Omental fat pad (tissue), 4 donors: ENCODE data around the gene TUBB3. TPM values are rescaled to one million over a fixed set of nuclear protein-coding genes. Genes with fewer than 3 reads are reported as not detected.
"Not testable (repeated sequence)": the region's sequence is repeated elsewhere in the genome, so short reads cannot be mapped to it uniquely, and the experiment has no call there.

Experiments used
- ATAC-seq: fragments of 150-250 bp; one replicate; pipeline ENCODE4 v1.9.1; 2016; ENCODE audit warnings: mild to moderate bottlenecking, moderate library complexity; ENCODE audit not compliant: low FRiP score
- DNase-seq: peaks from one replicate; pipeline ENCODE4 v3.0.0-alpha.2; 2019; ENCODE audit warnings: low spot score
- total RNA-seq, 4 donors: library from RNA; depleted of rRNA; stranded (reverse); fragments of >200 nt; gene quantifications; one replicate each; pipeline ENCODE4 v1.1.0, GENCODE V29; 2016
- TF ChIP-seq, protein P1 (sequence below), 3 donors: fragments of 450-650 bp; IDR thresholded peaks; one replicate each; pipeline ENCODE4 v1.5.1; 2016 to 2017; ENCODE audit warnings: antibody characterized with exemption in 3 of 3, mild to moderate bottlenecking in 3 of 3, moderate library complexity in 2 of 3

Gene TUBB3
- total RNA-seq, 4 donors from 2014 or later, result 2.8 to 34.9 (median 10.5) TPM

DNA sequence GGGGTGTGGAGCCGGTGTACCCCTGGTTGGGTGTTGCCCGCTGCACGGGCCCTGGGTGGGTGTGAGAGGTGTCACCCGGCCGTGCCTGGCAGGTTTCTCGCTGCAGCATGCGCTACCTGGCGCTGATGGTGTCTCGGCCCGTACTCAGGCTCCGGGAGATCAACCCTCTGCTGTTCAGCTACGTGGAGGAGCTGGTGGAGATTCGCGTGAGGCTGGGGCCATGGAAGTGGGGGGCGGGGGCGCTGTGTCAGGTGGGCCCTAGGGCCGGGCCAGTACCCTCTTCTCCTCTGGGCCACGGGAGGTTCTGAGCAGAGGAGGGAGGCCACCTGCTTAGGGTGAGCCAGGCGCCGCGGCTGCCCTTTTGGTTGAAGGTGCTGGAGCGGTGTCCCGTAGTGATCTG is 38.8 kb downstream of the TUBB3 start:
- no peak for ATAC-seq
- no peak for DNase-seq
- TF ChIP-seq, protein P1, sequence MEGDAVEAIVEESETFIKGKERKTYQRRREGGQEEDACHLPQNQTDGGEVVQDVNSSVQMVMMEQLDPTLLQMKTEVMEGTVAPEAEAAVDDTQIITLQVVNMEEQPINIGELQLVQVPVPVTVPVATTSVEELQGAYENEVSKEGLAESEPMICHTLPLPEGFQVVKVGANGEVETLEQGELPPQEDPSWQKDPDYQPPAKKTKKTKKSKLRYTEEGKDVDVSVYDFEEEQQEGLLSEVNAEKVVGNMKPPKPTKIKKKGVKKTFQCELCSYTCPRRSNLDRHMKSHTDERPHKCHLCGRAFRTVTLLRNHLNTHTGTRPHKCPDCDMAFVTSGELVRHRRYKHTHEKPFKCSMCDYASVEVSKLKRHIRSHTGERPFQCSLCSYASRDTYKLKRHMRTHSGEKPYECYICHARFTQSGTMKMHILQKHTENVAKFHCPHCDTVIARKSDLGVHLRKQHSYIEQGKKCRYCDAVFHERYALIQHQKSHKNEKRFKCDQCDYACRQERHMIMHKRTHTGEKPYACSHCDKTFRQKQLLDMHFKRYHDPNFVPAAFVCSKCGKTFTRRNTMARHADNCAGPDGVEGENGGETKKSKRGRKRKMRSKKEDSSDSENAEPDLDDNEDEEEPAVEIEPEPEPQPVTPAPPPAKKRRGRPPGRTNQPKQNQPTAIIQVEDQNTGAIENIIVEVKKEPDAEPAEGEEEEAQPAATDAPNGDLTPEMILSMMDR (IDR thresholded peaks at IDR 0.05), result no peak

DNA sequence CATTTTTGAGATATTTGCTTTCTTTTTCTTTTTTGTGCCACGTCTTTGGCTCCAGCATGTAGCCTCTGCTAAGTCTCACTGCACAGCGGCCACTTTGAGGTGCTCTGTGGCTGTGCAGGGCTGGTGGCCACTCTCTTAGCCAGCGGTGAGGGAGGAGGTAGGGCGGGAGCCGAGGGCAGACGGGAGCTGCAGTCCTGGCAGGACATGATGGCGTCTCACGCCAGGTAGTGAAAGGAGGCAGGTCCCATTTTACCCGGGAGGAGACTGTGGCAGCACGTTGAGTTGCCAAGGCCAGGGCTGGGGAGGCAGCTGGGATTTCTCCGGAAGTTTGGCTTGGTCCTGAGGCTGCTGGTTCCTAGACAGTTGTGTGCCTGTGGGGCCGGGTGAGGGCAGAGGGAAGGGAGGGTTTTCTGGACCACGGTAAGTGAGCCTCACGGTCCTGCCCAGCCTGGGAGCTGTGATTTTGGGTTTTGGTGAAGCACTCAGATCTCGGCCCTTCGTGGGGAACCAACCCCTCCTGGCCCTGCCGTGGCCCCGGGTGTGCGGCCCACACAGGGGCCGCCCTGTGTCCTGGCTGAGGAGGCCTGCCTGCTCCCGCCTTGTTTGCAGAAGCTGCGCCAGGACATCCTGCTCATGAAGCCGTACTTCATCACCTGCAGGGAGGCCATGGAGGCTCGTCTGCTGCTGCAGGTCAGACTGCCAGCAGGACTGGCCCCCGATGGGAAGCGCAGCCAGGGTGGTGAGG is 39.8 kb downstream of the TUBB3 start:
- TF ChIP-seq, protein P1 (IDR thresholded peaks at IDR 0.05), result no peak
- no peak for ATAC-seq

DNA sequence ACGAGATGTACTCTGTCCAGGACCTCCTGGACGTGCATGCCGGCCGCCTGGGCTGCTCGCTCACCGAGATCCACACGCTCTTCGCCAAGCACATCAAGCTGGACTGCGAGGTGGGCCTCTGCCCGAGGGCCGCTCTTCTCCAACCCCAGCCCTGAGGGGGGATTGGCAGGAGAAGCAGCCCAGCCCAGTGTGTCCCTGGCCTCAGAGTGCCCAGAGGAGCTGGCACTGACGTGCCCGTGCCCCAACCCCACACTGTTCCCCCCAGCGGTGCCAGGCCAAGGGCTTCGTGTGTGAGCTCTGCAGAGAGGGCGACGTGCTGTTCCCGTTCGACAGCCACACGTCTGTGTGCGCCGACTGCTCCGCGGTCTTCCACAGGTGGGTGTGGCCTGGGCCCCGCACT is 41.1 kb downstream of the TUBB3 start:
- TF ChIP-seq, protein P1 (IDR thresholded peaks at IDR 0.05), result no peak
- ATAC-seq (no peak), DNase-seq (no peak)

More for the DNA sequence above, 39.8 kb downstream of the TUBB3 start:
- no peak for DNase-seq

DNA sequence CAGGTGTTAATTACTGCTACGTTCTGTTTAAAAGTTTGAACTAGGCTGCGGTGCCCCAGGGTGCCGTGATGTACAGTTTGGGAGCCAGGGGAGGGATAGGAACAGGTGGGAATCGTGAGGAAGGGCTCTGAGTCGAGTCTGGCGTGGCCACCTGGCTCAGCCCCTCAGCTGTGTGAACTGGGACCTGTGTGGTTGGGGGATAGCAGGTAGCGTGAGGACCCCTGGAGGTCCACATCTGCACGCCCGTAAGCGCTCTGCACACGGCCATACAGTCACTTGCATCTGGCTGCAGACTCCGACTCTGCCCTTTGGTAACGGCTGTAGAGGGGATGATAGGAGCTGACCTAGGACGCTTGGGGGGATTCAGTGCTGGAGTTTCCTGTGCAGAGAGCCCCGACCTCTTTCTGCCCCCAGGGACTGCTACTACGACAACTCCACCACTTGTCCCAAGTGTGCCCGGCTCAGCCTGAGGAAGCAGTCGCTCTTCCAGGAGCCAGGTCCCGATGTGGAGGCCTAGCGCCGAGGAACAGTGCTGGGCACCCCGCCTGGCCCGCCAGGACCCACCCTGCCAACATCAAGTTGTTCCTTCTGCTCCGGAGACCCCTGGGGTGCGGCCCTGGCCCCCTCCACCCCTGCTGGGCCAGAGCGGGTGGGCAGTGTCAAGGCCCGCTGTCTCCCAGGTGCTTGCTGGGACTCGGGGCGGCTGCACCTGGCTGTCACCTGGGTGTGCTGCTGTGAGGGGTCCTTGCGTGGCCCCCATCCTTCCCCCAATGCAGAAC is 42.5 kb downstream of the TUBB3 start:
- TF ChIP-seq, protein P1 (IDR thresholded peaks at IDR 0.05), result no peak
- no peak for DNase-seq
- no peak for ATAC-seq

DNA sequence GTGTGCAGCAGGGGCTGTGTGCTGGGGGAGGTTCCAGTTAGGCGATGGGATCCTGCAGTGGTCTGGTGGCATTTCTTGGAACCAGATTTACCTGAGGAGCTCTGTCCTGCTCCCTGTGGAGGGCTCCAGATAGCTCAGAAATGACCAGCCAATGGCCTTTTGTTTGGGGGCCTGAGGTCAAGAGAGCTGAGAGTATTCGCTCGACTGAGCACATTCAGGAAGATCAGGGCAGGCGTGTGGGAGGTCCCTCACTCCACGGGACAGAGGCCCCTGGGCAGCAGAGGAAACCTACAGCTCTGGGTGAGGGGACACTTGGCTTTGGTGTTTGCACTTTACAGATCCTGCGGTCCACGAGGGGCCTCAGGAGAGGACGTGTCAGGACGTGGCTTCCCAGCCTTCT is 43.6 kb downstream of the TUBB3 start:
- TF ChIP-seq, protein P1 (IDR thresholded peaks at IDR 0.05), result no peak
- ATAC-seq (no peak), DNase-seq (no peak)

DNA sequence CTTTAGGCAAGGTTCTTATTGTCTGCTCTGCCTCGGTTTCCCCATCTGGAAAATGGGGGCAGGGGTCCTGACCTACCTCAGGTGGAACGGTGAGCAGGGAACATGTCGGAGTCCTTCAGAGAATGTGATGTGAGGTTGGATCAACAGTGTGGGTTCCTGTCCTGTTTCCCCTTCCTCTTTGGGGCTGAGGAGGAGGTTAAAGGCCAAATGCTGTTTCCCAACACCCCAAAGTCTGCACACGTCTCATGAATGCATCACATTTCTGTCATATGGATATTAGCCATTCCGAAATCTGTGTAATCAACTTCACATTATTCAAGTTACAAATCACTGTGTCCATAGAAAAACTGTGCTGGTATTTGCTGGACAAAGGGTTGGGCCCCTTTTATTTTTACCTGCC is 44.3 kb downstream of the TUBB3 start:
- DNase-seq, ATAC-seq: not testable (repeated sequence)

DNA sequence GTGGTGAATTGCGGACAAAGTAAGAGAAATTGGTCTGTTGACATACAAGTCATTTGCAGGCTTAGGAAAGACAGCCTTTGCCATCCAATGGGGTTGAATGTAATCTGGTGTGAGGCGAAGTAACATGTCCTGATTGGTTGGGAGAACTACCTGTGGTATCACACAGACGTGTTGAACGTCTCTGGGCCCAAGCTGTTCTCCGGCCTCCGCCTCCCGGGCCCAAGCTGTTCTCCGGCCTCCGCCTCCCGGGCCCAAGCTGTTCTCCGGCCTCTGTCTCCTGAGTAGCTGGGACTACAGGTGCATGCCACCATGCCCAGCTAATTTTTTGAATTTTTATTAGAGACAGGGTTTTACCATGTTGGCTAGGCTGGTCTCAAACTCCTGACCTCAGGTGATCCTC is 44.9 kb downstream of the TUBB3 start:
- ATAC-seq, DNase-seq: not testable (repeated sequence)
